ENCODE results near the gene CD300LF. TPM values are rescaled to one million over a fixed set of nuclear protein-coding genes. Genes with fewer than 3 reads are reported as not detected.

The CD300LF gene
- total RNA-seq, 1 experiment from 2014 or later: not detected

DNA sequence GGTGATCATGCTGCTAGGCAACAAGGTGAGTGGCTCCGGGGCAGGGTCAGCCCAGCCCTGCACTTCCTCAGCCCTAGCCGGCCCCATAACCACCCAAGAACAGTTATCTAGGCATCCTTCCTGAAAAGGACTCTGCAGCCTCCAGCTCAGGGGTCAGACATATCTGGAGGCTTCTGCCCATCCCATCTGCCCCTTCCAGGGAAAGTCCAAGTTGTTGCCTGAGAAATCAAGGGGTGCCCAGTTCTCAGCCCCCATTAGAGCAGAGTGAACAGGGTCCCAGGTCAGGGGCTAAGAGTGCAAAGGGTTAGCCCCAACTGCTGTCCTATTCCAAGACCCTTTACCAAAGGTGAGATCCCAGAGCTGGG, 31.6 kb upstream of the CD300LF start:
- Histone ChIP-seq H3K4me3 (replicated peaks in 1 of 2; ENCODE audit: low read depth in 1 of 2, low read length in 2 of 2) (no peak overlapping the region), H3K4me2 (ENCODE audit: low read length) (peak overlapping the region; percentile 59), H3K36me3 (ENCODE audit: control insufficient read depth in 1 of 2, insufficient read depth in 2 of 2, low read length in 2 of 2) (no peaks in the 10 kb centered on the region), H3K9ac (ENCODE audit: low read length) (no peak overlapping the region), H3K27me3 (ENCODE audit: insufficient read depth, low read length) (no peaks in the 10 kb centered on the region), H3K79me2 (ENCODE audit: insufficient read depth, low read length) (peaks cover 8% of the 10 kb centered on the region), H3K27ac (ENCODE audit: low read depth, low read length) (no peak overlapping the region), H2AFZ (ENCODE audit: low read depth, low read length, poor library complexity, severe bottlenecking) (no peak overlapping the region), H4K20me1 (ENCODE audit: insufficient read depth) (no peaks in the 10 kb centered on the region), H3K4me1 (ENCODE audit: control insufficient read depth in 1 of 2, insufficient read depth in 2 of 2, low read length in 2 of 2) (peaks cover 16 to 23% of the 10 kb centered on the region in 2 experiments; a peak in 3 of 4 replicates), H3K9me2 (ENCODE audit: insufficient read depth) (no peaks in the 10 kb centered on the region), H3K9me3 (ENCODE audit: control insufficient read depth in 1 of 2, insufficient read depth in 1 of 2, low read depth in 1 of 2, low read length in 2 of 2) (no peaks in the 10 kb centered on the region)
- BruUV-seq (replicated peaks): no TSS peak
- DNase-seq (ENCODE audit: low read depth, low spot score): no peak
- ChIA-PET RAD21 (ENCODE audit: low non-redundant PET in 1 of 2, low total read pairs in 2 of 2, uncharacterized antibody in 2 of 2, unreplicated experiment in 2 of 2) (interaction anchor here (0.6 to 1.6 kb wide), 8 partner anchors 23 to 98 kb away, joined by 3 to 8 read pairs (median 3); a partner anchor contains a TSS), POLR2A (interaction anchor here (0.6 to 1.1 kb wide), 3 partner anchors 25 to 545 kb away, joined by 3 read pairs; partner anchors contain the start of gene SLC25A19), CTCF (interaction anchor here (0.5 to 4.5 kb wide), 18 partner anchors 8 to 214 kb away, joined by 3 to 55 read pairs (median 7); partner anchors contain the start of genes FDXR, GRIN2C, NAT9 and RAB37)
- no peak for ATAC-seq
- intact Hi-C loops (cut with micrococcal nuclease): loop anchor here (1.0 to 2.0 kb wide), 3 partner anchors 26 to 120 kb away; no protein-coding TSS in a partner anchor
- TF ChIP-seq, protein P1, sequence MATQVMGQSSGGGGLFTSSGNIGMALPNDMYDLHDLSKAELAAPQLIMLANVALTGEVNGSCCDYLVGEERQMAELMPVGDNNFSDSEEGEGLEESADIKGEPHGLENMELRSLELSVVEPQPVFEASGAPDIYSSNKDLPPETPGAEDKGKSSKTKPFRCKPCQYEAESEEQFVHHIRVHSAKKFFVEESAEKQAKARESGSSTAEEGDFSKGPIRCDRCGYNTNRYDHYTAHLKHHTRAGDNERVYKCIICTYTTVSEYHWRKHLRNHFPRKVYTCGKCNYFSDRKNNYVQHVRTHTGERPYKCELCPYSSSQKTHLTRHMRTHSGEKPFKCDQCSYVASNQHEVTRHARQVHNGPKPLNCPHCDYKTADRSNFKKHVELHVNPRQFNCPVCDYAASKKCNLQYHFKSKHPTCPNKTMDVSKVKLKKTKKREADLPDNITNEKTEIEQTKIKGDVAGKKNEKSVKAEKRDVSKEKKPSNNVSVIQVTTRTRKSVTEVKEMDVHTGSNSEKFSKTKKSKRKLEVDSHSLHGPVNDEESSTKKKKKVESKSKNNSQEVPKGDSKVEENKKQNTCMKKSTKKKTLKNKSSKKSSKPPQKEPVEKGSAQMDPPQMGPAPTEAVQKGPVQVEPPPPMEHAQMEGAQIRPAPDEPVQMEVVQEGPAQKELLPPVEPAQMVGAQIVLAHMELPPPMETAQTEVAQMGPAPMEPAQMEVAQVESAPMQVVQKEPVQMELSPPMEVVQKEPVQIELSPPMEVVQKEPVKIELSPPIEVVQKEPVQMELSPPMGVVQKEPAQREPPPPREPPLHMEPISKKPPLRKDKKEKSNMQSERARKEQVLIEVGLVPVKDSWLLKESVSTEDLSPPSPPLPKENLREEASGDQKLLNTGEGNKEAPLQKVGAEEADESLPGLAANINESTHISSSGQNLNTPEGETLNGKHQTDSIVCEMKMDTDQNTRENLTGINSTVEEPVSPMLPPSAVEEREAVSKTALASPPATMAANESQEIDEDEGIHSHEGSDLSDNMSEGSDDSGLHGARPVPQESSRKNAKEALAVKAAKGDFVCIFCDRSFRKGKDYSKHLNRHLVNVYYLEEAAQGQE (IDR thresholded peaks at IDR 0.05; ENCODE audit: low read depth): no peak
- TF ChIP-seq, protein P2, sequence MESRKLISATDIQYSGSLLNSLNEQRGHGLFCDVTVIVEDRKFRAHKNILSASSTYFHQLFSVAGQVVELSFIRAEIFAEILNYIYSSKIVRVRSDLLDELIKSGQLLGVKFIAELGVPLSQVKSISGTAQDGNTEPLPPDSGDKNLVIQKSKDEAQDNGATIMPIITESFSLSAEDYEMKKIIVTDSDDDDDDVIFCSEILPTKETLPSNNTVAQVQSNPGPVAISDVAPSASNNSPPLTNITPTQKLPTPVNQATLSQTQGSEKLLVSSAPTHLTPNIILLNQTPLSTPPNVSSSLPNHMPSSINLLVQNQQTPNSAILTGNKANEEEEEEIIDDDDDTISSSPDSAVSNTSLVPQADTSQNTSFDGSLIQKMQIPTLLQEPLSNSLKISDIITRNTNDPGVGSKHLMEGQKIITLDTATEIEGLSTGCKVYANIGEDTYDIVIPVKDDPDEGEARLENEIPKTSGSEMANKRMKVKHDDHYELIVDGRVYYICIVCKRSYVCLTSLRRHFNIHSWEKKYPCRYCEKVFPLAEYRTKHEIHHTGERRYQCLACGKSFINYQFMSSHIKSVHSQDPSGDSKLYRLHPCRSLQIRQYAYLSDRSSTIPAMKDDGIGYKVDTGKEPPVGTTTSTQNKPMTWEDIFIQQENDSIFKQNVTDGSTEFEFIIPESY (IDR thresholded peaks at IDR 0.05; ENCODE audit: extremely low read depth, insufficient replicate concordance, low read length): no peak
- TF ChIP-seq TCF7L2 (IDR thresholded peaks at IDR 0.05; ENCODE audit: borderline replicate concordance, extremely low read depth, insufficient read depth, insufficient read length) (no peak), FOSL1 (IDR thresholded peaks at IDR 0.05; ENCODE audit: low read depth) (no peak), POLR2AphosphoS5 (IDR thresholded peaks at IDR 0.05; ENCODE audit: low read depth, low read length) (no peak), CBX3 (IDR thresholded peaks at IDR 0.05; ENCODE audit: low read depth) (no peak)
- TF ChIP-seq, protein P3, sequence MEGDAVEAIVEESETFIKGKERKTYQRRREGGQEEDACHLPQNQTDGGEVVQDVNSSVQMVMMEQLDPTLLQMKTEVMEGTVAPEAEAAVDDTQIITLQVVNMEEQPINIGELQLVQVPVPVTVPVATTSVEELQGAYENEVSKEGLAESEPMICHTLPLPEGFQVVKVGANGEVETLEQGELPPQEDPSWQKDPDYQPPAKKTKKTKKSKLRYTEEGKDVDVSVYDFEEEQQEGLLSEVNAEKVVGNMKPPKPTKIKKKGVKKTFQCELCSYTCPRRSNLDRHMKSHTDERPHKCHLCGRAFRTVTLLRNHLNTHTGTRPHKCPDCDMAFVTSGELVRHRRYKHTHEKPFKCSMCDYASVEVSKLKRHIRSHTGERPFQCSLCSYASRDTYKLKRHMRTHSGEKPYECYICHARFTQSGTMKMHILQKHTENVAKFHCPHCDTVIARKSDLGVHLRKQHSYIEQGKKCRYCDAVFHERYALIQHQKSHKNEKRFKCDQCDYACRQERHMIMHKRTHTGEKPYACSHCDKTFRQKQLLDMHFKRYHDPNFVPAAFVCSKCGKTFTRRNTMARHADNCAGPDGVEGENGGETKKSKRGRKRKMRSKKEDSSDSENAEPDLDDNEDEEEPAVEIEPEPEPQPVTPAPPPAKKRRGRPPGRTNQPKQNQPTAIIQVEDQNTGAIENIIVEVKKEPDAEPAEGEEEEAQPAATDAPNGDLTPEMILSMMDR (IDR thresholded peaks at IDR 0.05 in 2 of 3, conservative IDR thresholded peaks at IDR 0.05 in 1 of 3; ENCODE audit: borderline replicate concordance in 1 of 3, insufficient read depth in 1 of 3, low read depth in 2 of 3, low read length in 2 of 3): no peak
